Stimulated activated CD8-positive, alpha-beta memory T cell treated with anti-CD3 and anti-CD28 coated beads, Interleukin-12 subunit alpha, Interleukin-12 subunit beta, amount 100 ng/mL, for 4 hours (primary cell): Measurements from ENCODE around the gene EPB41L4A.
A peak's percentile ranks its signal among the peaks of the same experiment; 100 is the strongest.

Experiments used
- DNase-seq: peaks from one replicate; pipeline ENCODE4 v3.0.0-alpha.2; 2020; ENCODE audit warnings: low read depth

Gene EPB41L4A

DNA sequence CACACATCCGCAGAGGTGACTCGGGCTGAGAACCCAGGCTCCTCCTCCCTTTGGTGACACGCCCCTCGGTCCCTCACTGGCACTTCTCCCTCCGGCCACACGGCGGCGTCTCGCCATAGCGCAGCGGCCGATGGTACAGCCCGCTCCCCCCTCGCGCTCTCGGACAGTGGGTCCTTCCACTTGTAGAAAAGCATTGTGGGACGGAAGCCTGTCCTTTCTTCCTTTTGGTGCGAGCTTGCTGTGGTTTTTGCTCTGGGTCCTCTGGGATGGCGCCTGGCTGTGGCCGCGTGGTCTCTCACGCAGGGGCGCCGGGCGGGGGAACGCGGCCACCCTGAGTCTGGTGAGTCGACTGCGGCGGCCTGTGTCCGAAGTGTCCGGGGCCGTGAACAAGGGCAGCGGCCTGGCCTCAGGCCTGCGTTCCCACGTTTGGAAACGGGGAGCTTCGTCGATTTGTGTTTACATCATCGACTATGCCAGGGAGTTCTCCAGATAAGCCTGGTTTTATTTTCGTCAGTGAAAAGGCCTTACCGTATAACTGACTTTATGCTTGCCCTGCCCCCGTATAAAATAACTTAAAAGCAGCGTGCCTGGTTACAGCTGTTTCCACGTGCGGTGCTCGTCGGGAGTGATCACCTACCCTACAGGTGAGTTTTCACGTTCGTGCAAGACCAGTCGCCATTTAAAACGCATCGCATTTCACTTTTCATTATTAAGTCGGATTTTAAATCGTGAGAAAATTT is 258.3 kb downstream of the EPB41L4A start:
- peak; percentile 81 for DNase-seq

GRCh38 chr5:112159435-112159834 is 259.6 kb downstream of the EPB41L4A start:
- no peak for DNase-seq

- DNase-seq = no peak
Measured at GRCh38 chr5:112156211-112156610, 262.9 kb downstream of the EPB41L4A start.

DNA sequence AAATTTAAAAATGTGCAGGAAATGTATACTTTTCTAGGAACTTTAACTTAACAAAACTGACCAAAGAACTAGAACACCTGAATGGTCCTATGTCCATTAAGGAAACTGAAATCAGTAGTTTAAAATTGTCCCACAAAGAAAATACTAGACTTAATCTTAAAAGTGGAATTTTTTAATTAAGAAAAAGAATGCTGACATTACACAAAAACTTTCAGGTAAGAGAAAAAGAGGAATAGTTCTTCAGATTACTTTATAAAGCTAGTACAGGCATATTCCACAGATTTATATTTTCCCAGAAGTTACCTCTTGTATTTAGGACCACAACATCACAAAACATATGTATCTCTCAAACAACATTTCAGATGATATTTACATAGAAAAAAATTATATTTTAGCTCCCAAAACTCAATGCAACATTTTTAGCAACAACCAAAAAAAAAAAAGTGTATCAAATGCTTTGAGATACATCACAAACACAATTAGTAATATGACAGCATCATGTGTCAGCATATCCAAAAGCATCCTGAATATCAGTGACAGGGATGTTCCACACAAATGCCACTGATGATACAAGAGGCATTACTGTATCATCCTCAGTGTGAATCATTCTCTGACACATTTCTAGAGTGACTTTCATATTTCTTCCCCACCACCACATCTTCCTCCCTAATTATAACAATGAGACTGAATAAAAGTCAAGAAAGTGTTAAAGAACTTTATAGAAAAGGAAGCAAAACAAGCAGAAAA is 264.0 kb downstream of the EPB41L4A start:
- DNase-seq = no peak

DNA sequence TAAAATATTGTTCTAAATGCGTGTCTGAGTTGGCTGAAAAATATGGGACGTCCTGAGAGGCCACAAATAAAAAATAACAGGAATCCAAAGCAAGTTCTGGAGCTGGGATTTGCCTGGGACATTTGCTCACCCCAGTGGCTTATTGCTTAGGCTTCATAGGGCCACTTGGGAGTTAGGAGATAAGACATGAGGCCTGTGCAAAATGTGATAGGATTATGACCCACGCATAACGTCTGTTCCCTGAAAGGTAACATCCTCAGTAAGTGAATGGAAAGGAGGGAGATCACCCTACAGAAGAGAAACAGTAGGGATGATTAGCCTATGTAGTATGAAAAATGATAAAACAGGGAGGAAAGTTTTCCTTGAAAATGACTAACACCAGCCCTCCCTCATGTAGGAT is 269.4 kb downstream of the EPB41L4A start:
- DNase-seq = no peak

GRCh38 chr5:112146323-112147226 is 272.5 kb downstream of the EPB41L4A start:
- peak; percentile 10 for DNase-seq

DNA sequence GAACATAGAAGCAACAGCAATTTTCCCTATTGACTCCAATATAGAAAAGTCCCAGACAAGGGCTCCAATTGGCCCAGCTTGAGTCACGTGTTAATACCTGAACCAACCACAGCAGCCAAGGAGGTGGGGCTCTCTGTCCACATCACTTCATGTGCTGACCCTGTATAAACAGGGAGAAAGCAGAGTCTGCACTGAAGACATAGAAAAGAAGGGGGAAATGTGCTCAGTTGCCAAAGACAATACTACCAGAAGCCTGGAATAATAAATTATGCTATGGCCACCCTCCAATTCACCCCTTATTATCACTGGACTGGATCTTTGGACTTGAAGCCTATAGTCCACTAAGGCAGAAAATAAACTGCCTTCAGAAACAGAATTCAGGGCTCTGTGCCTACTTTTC is 275.4 kb downstream of the EPB41L4A start:
- no peak for DNase-seq

DNA sequence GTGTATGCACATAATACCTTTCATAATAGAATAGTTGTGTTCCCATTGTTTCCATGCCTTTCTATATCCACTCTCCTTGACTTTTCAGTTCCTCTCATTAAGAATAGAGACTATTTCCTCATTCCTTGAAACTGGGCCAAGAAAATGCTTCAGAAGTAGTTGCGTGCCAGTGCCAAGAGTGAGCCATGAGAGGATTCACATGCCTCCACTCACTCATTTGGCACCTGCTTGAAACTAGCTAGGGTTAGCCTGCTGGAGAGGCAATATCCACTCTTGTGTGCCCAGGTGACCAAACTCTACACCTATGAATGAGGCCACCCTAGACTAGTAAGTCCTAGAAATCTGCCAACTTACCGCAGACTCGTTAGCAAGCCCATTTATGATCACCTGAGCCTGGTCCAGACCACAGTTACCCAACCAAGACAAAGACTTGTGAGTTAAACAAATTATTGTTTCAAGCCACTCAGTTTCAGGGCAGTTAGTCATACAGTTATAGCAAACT is 276.3 kb downstream of the EPB41L4A start:
- no peak for DNase-seq

DNA sequence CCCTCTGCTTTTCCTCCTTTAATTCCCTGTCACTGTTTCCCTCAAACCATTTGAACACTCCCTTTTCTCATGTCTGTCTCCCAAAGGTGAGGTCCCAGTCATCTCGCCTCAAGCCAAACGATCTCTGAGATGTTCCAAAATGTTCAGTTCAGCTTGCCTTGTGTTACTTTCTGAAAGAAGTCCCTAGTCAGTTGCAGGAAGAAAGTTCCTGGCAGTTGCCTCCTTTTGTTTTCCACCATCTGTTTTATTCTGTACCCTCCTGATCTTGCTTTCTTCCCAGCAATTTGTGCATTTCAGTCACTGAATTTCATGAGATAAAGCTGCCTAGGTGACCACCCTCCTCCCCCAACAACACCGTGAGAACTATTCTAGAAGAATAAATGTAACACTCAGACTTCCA is 277.5 kb downstream of the EPB41L4A start:
- no peak for DNase-seq

DNA sequence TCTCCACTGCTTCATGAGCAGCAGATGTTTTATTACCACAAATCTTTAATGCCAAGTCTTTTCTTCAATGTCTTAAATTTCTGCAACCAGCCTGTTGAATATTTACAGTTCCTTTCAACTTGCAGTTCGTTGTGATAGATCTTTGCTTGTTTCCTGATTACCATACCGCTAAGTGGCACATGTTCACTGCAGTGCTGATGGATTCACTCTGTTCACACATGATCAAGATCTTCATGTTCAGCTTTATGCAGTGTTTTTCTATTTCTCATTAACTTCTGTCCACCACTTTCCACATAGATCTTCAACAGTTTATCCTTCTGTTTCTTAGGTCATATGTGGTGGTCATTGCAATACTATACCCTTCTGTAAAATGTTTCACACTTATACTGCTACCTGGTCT is 280.6 kb downstream of the EPB41L4A start:
- no peak for DNase-seq

GRCh38 chr5:112136773-112137172 is 282.3 kb downstream of the EPB41L4A start:
- no peak for DNase-seq

- no peak for DNase-seq
Measured at GRCh38 chr5:112127861-112128260, 291.2 kb downstream of the EPB41L4A start.

- DNase-seq = no peak
Measured at GRCh38 chr5:112126982-112127381, 292.1 kb downstream of the EPB41L4A start.

- DNase-seq = no peak
Measured at GRCh38 chr5:112125903-112126302, 293.2 kb downstream of the EPB41L4A start.

DNA sequence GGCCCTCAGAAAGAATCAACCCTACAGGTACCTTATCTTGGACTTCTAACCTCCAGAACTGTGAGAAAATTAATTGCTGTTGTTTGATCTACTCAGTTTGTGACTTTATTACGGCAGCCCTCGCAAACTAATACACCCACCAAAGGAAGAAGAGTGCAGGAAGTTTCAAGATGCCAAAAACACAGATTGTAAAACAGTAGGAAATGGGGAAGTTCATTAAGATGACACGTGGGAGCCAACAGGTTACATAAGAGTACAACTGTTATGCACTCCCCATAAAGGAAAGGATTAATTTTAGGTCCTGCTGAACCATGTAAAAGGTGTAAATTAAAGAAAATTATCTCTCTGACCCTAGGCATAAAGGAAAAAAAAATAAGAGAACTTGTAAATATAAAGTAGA is 294.3 kb downstream of the EPB41L4A start:
- DNase-seq = no peak

GRCh38 chr5:112123086-112123485 is 296.0 kb downstream of the EPB41L4A start:
- no peak for DNase-seq

- no peak for DNase-seq
Measured at GRCh38 chr5:112122353-112122752, 296.7 kb downstream of the EPB41L4A start.

GRCh38 chr5:112121258-112121657 is 297.8 kb downstream of the EPB41L4A start:
- DNase-seq = no peak

GRCh38 chr5:112119969-112120368 is 299.1 kb downstream of the EPB41L4A start:
- no peak for DNase-seq

DNA sequence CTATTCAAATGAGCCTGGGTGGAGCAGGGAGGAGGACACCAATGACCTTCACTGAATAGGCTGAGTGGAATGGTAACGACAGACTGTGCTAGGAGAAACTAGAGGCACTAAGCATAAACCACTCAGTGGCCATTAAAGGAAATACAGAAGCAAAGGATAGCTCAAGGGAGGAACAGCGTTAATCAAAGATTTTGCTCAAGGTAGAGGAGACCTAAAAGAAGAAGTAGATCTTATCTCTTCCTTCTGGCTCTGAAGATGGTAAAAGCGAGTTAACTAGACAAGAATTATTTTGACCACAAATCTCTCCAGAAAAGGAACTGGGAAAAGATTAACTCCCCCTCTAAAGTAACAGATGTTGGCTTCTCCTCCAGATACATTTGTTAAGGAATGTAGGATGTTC is 299.6 kb downstream of the EPB41L4A start:
- DNase-seq = no peak

GRCh38 chr5:112117551-112117950 is 301.5 kb downstream of the EPB41L4A start:
- no peak for DNase-seq

DNA sequence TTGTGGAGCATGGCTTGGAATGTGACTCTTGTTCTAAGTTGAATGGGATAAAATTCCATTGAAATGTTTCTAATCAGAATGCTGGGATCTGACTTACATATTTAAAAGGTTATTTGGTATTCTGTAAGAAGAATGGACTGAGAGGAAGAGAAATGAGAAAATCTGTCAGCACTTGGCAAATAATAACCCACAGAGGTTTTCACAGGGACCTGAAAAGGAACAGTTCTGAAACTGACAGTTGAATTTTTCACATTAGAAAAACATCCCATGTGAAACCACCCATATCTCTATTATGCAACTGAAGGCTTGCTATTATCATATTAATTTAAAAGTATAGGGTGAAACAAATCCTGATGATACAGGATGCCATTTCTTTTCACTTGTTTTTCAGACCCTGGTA is 302.7 kb downstream of the EPB41L4A start:
- no peak for DNase-seq
